HG02588 (cell line): ENCODE data around the gene KCNC3.

Experiments used
- ATAC-seq: cut with Tn5 transposase; IDR thresholded peaks from one replicate; pipeline ENCODE4 v1.9.1; 2021; ENCODE audit warnings: mild to moderate bottlenecking, moderate library complexity; ENCODE audit not compliant: unreplicated experiment

KCNC3 gene

DNA sequence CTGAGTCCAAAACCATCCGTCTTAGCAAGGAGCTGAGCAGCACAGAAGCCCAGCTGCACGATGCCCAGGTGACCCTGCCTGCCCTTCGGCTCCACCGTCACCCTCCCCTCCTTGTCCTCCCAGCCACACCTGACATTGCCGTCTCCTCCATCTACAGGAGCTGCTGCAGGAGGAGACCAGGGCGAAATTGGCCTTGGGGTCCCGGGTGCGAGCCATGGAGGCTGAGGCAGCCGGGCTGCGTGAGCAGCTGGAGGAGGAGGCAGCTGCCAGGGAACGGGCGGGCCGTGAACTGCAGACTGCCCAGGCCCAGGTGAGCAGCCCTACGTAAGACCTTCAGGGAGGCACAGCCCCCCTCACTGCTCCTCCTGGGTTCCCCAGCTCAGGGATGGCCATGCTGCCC, 49.1 kb downstream of the KCNC3 start:
- ATAC-seq: no peak

DNA sequence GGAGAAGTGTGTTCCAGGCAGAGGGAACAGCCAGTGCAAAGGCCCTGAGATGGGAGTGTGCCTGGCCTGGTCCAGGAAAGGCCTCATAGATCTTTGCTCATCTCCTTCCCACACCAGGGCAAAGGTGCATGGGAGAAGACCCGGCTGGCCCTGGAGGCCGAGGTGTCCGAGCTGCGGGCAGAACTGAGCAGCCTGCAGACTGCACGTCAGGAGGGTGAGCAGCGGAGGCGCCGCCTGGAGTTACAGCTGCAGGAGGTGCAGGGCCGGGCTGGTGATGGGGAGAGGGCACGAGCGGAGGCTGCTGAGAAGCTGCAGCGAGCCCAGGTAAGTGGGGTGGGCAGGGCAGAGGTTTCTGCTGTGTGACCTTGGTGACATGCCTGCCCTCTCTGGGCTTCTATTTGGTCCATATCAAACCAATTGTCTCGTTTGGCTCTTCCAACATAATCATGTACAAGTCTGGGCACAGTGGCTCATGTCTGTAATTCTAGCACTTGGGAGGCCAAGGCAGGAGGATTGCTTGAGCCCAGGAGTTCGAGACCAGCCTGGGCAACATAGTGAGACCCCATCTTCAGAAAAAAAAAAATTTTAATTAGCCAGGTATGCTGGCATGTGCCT, 51.1 kb downstream of the KCNC3 start:
- ATAC-seq: no peak

DNA sequence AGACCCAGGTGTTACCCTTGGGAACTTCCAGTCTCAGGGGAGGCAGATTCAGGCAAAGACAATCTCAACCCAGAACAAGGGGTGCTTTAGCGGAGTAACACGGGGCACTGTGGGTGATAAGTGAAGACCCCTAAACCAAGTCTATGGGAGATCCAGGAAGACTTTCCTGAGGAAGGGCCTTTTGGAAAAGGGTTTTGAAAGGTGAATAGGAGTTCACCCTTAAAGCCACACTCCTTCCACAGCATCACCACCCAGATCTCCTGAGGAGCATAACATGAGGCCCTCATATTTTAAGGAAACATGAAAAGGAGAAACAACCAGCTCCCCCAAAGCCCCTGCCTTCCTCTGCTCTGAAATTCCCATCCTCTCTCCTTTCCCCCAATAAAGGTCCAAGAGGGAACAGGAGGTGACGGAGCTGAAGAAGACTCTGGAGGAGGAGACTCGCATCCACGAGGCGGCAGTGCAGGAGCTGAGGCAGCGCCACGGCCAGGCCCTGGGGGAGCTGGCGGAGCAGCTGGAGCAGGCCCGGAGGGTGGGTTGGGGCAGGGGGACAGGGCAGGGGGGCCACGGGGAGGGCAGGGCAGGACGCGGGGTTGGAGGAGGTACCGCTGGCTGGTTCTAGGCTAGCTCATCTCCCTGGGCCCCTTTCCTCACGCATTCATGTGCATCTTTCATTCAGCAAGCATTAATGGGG, 52.7 kb downstream of the KCNC3 start:
- no peak for ATAC-seq

DNA sequence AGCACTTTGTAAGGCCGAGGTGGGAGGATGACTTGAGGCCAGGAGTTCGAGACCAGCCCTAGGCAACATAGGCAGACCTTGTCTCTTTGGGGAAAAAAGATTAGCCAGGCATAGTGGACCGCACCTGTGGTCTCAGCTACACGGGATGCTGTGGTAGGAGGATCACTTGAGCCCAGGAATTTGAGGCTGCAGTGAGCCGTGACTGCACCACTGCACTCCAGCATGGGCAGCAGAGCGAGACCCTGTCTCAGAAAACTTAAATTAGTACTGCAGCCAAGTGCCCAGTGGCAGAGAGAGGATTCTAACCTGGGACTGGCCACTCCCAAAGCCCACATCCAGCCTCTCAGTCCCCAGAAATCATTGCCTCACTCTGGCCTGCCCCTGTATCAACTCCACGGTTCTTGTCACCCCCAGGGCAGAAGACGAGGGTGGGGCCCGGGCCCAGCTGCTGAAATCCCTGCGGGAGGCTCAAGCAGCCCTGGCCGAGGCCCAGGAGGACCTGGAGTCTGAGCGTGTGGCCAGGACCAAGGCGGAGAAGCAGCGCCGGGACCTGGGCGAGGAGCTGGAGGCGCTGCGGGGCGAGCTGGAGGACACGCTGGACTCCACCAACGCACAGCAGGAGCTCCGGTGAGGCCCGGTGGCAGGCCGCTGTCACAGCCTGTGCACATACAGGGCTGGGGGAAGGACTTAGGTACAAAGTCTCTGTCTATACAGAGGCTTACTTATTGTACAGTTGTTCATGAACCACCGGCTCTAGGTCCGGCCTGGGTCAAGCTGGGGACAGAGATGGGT, 53.4 kb downstream of the KCNC3 start:
- ATAC-seq: no peak

DNA sequence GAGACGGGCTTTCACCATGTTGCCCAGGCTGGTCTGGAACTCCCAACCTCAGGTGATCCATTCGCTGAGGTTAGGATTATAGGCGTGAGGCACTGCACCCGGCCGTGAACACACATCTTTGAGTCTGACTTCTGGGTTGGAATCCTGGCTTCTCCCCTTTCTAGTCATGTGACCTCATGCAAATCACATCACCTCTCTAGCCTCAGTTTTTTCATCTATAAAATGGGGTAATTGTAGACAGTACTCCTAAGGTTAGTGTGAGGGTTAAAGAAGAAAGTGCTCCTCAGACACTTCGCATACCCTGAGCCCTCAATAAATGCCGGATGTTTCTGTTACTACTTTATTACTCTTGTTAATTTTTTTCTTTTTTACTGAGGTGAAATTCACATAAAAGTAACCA, 55.4 kb downstream of the KCNC3 start:
- ATAC-seq: no peak

DNA sequence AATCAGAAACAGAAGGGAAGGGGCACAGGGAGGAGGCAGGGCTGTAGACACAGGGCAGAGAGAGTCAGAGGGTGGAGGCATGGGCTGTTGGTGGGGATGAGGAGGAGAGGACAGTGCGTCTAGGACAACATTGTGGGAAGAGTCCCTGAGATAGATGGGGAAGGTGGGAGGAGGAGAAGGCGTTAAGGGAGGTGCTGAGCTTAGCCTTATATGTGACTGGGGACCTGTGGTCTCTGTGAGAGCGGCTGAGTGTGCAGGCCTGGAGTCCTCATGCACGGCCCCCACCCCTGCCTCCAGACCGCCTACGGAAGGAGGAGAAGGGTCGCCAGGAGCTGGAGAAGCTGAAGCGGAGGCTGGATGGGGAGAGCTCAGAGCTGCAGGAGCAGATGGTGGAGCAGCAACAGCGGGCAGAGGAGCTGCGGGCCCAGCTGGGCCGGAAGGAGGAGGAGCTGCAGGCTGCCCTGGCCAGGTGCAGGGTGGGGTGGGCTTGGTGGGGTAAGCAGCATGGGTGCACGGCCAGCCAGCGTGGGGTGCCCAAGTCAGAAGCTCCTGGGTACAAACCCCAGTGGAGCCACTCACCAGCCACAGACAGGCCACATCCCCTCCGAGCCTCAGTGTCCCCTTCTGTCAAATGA, 56.8 kb downstream of the KCNC3 start:
- ATAC-seq: no peak

DNA sequence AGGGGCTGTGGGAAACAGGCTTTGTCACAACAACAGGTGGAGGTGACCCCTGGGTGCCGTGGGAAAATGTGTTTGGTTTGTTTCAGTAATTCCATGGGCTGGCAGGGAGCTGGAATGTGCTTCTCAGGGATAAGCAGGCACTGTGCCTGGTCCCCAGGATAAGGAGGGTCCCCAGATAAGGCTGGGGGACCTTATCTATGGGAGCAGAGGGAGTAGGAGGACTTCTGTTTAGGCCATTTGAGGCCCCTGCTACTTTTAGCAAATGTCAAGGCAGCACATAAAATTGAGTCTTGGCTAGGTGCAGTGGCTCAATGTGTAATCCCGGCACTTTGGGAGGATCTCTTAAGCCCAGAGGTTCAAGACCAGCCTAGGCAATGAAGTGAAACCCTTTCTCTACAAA, 59.5 kb downstream of the KCNC3 start:
- no peak for ATAC-seq

DNA sequence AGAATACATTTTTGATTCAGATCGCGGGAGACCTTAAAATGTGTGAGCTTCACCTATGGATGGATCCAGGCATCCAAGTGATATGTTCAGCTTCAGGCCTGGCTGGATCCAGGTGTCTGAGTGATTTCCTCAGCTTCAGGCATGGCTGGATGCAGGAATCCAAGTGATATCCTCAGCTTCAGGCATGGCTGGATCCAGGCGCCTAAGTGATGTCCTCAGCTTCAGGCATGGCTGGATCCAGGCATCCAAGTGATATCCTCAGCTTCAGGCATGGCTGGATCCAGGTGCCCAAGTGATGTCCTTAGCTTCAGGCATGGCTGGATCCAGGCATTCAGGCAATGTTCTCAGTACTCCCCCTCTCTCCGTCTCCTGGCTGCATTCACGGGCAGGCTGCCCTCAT, 60.7 kb downstream of the KCNC3 start:
- no peak for ATAC-seq

DNA sequence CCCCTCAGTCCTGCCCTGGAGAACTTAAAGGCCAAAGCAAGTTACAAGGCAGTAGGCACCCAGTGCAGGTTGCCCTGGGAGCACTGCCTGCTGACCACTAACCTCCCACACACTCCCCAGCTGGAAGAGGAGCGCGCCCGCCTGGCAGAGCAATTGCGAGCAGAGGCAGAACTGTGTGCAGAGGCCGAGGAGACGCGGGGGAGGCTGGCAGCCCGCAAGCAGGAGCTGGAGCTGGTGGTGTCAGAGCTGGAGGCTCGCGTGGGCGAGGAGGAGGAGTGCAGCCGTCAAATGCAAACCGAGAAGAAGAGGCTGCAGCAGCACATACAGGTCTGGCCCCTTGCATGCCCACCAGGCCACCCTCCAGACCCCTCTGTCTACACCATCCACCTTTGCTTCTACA, 61.1 kb downstream of the KCNC3 start:
- ATAC-seq: no peak

DNA sequence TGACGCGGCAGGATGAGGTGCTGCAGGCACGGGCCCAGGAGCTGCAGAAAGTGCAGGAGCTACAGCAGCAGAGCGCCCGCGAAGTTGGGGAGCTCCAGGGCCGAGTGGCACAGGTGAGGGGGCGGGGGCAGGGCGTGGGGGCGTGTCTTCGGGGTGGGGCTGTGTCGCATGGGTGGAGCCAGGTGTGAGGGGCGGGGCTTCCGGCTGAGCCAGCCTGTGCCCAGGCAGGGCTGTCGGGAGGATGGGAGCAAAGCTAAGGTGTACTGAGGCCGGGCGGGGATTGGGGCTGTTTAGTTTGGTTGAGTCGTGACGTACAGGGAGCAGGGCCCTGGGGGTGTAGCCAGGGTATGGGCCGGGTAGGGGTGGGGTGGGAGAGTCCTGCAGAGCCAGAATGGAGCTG, 62.3 kb downstream of the KCNC3 start:
- no peak for ATAC-seq

DNA sequence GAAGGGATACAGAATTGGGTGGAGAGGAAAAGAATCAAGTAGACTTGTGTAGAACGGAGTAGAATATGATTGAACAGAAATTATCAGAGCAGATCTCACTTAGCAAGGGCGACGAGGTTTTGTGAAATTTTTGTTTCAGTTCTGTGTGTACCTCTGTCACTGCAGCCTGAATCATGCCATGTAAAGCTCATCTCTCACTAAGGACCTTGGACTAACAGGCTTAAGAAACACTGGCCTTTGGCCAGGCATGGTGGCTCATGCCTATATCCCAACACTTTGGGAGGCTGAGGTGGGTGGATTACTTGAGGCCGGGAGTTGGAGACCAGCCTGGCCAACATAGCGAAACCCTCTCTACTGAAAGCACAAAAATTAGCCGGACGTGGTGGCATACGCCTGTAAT, 63.1 kb downstream of the KCNC3 start:
- no peak for ATAC-seq

DNA sequence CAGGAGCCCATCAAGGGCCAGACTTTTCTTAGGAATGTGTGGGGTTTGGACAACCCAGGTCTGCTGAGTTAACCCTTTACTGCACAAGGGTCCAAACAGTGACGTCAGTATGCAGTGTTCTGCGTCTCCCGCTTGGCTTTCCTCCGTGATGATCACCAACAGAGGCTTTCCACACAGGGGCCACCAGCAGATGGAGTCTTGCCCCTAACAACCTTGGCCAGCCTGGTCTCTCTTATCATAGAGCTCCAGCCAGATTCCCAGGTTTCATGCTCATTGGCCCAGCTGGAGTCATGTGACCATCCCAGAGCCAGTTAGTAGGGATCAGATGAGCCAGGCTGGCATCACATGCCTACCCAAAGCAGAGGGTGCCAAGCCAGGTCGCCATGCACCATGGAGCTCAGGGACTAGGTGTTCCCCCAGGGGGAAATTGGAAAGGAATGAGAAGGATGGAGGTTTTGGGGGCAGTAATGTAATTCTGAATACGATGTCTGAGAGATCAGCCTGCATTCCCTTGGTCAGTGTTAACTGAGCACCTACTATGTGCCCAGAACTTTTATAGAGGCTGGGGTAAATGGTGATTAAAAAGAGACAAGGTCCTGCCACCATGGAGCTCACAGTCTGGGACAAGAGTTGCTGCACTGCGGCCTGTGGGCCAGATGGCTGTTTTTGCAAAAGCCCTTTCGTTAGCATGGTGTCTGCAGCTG, 64.5 kb downstream of the KCNC3 start:
- ATAC-seq: no peak

DNA sequence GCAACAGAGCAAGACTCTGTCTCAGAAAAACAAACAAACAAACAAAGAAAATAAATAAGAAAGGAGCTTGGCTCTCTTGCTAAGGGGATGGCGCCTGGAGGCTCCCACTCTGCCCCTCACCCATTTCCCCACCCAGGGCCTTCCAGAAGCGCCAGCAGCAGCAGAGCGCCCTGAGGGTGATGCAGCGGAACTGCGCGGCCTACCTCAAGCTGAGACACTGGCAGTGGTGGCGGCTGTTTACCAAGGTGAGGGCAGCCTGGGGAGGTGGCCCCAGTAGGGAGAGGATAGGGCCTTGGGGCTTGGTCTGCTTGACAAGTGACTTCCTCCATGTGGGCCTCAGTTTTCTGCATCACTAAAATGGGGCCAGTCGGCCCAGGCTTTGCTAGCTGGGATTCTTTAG, 66.0 kb downstream of the KCNC3 start:
- no peak for ATAC-seq
